Omental fat pad (tissue), 4 donors: Measurements from ENCODE around the gene STOM. TPM values are rescaled to one million over a fixed set of nuclear protein-coding genes. Genes with fewer than 3 reads are reported as not detected.

ENCODE experiments used
- ATAC-seq: fragments of 150-250 bp; one replicate; pipeline ENCODE4 v1.9.1; 2016; ENCODE audit warnings: mild to moderate bottlenecking, moderate library complexity; ENCODE audit not compliant: low FRiP score
- DNase-seq: peaks from one replicate; pipeline ENCODE4 v3.0.0-alpha.2; 2019; ENCODE audit warnings: low spot score
- CTCF ChIP-seq, 3 donors: fragments of 450-650 bp; IDR thresholded peaks; one replicate each; pipeline ENCODE4 v1.5.1; 2016 to 2017; ENCODE audit warnings: antibody characterized with exemption in 3 of 3, mild to moderate bottlenecking in 3 of 3, moderate library complexity in 2 of 3
- total RNA-seq, 4 donors: library from RNA; depleted of rRNA; stranded (reverse); fragments of >200 nt; gene quantifications; one replicate each; pipeline ENCODE4 v1.1.0, GENCODE V29; 2016

The STOM gene
- total RNA-seq, 4 donors from 2014 or later: 398 to 1,331 (median 641) TPM

DNA sequence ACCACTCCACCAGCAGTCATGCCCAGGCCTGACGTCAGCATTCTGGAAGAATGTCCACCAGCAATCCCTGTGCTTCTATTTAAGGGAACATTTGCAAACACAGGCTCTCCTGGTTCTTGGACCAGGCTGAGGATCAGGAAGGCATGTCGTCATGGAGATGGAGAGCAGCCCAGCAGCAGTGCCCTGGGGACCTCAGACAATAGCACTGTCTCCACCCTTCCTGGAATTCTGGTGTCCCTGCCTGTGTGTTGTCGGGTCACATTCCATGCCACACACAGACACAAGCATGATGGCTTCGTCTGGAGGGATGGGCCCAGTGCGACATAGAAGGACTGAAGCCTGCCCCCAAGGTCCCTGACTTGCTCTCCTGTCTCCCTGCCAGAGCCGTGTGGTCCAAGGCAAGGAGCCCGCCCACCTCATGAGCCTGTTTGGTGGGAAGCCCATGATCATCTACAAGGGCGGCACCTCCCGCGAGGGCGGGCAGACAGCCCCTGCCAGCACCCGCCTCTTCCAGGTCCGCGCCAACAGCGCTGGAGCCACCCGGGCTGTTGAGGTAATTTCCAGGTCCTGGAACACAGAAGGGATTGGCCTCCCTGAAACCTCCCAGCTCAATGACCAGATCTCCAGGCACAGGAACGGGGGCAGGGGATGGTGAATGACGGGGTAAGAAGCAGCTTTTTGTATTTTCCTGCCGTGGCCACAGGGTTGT, 43.8 kb downstream of the STOM start:
- ATAC-seq (peak; percentile 68), DNase-seq (no peak)
- no peak for TF ChIP-seq CTCF (IDR thresholded peaks at IDR 0.05)

GRCh38 chr9:121325387-121325786, 44.7 kb downstream of the STOM start:
- DNase-seq (no peak), ATAC-seq (no peak)
- no peak for TF ChIP-seq CTCF (IDR thresholded peaks at IDR 0.05)

DNA sequence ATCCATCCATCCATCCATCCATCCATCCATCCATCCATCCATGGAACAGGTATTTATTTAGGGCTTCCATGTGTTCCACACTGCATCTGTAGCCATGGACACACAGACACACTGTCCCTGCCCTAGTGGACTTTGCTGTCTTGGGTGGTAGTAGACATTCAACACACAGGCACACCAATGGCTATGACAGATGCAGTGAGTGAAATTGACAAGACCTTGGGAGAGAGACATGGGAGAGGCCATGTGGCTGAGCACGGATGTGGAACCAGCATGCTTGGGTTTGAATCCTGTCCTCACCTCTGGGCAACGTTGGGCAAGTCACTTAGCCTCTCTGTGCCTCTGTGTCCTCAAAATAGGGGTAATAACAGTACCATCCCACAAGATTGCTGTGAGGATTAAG, 45.3 kb downstream of the STOM start:
- no peak for TF ChIP-seq CTCF (IDR thresholded peaks at IDR 0.05)
- ATAC-seq: no peak
- no peak for DNase-seq

DNA sequence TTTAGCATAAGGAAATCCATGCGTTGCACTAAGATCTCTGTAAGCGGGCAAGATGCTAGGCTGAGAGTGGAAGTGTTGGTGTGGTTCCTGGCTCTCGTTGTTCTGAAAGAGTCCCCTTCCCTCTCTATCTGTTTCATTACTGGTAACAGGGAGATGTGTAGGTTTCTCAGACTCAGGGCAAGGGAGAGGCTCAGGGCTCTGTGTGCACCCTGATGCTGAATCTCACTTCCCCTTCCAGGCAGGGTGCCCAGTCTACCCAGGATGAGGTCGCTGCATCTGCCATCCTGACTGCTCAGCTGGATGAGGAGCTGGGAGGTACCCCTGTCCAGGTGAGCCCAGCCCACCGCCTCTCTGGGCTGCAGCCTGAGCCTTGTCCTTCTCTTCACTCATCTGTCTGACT, 45.7 kb downstream of the STOM start:
- DNase-seq (no peak), ATAC-seq (no peak)
- no peak for TF ChIP-seq CTCF (IDR thresholded peaks at IDR 0.05)

GRCh38 chr9:121323449-121324151, 46.5 kb downstream of the STOM start:
- DNase-seq (no peak), ATAC-seq (no peak)
- TF ChIP-seq CTCF (IDR thresholded peaks at IDR 0.05): no peak

- ATAC-seq: no peak
- TF ChIP-seq CTCF (IDR thresholded peaks at IDR 0.05): no peak
- DNase-seq: no peak
These were observed 47.2 kb downstream of the STOM start for GRCh38 chr9:121322737-121323448.
